HepG2 (cell line): Measurements from ENCODE around the gene SIK3. TPM values are rescaled to one million over a fixed set of nuclear protein-coding genes. Genes with fewer than 3 reads are reported as not detected.

Experiments
- ATAC-seq: fragments of 200-7000 bp; cut with Tn5 transposase; 3 replicates; pipeline ENCODE4 v1.9.1; 2020; ENCODE audit warnings: mild to moderate bottlenecking, moderate library complexity
- BruUV-seq: library from RNA; stranded (reverse); fragments of 400-500 nt; replicated peaks from 2 replicates; lab custom pipeline; 2021; lab: Mats Ljungman, UMichigan
- CTCF ChIA-PET: fragments of 300-600 bp; formaldehyde crosslinking; extraction: SDS; loops from one replicate; lab custom pipeline; 2021; ENCODE audit warnings: low total read pairs, inconsistent platforms, low intra/inter-chr PET ratio; lab: Yijun Ruan, JAX
- POLR2A ChIA-PET: fragments of 350-600 bp; sonication (Branson Sonifier 250); formaldehyde crosslinking; loops from one replicate; lab custom pipeline; 2020; ENCODE audit warnings: antibody characterized with exemption, inconsistent platforms; lab: Yijun Ruan, JAX
- DNase-seq: peaks from one replicate; pipeline ENCODE4 v3.0.0-alpha.2; 2015; ENCODE audit warnings: low spot score
- FAIRE-seq: peaks from 3 replicates; lab custom pipeline; 2011; peaks lifted over from hg19 to GRCh38; lab: Jason Lieb, UNC
- H2AFZ ChIP-seq: one replicate; pipeline ENCODE4 v1.6.1; 2011; ENCODE audit warnings: low read length, inconsistent platforms
- H3K27ac ChIP-seq: fragments of 300-600 bp; 3 replicates; pipeline ENCODE4 v1.8.0; 2011; ENCODE audit warnings: mixed run types, mild to moderate bottlenecking, mixed read lengths, low read length, inconsistent platforms; ENCODE audit not compliant: insufficient read depth; ENCODE audit errors: extremely low read length
- H3K27me3 ChIP-seq, 2 experiments: fragments of 200-600 bp in 1 of 2; 2 replicates in 1 of 2; 3 replicates in 1 of 2; pipeline versions ENCODE4 v1.6.0 to v1.8.0; 2011; ENCODE audit warnings: low read length in 2 of 2, mild to moderate bottlenecking in 2 of 2, moderate library complexity in 2 of 2, inconsistent platforms in 1 of 2; ENCODE audit not compliant: insufficient read depth in 2 of 2, control insufficient read depth in 1 of 2
- H3K36me3 ChIP-seq, 2 experiments: fragments of 200-600 bp in 1 of 2; replicated peaks in 1 of 2; 2 replicates in 1 of 2; 3 replicates in 1 of 2; pipeline versions ENCODE4 v1.5.1 to v1.8.0; 2011; ENCODE audit warnings: low read length in 2 of 2, inconsistent platforms in 1 of 2; ENCODE audit not compliant: insufficient read depth in 2 of 2, control insufficient read depth in 1 of 2
- H3K4me1 ChIP-seq: 2 replicates; pipeline ENCODE4 v1.5.1; 2012; ENCODE audit warnings: low read length, inconsistent platforms; ENCODE audit not compliant: insufficient read depth
- H3K4me2 ChIP-seq: 2 replicates; pipeline ENCODE4 v1.6.0; 2011; ENCODE audit warnings: low read depth, low read length, inconsistent platforms
- H3K4me3 ChIP-seq, 3 experiments: fragments of 200-600 bp in 1 of 3; sonication (generic), shearing (Covaris generic) in 1 of 3; replicated peaks in 1 of 3; 2 replicates each; pipeline ENCODE4 v1.5.1; 2011 to 2016; ENCODE audit warnings: low read length in 3 of 3, inconsistent platforms in 2 of 3, low read depth in 2 of 3, mild to moderate bottlenecking in 2 of 3, control low read depth in 1 of 3, mixed read lengths in 1 of 3; ENCODE audit not compliant: insufficient read depth in 1 of 3
- H3K79me2 ChIP-seq: one replicate; pipeline ENCODE4 v1.6.1; 2011; ENCODE audit warnings: low read length, inconsistent platforms; ENCODE audit not compliant: insufficient read depth
- H3K9ac ChIP-seq: 2 replicates; pipeline ENCODE4 v1.6.0; 2011; ENCODE audit warnings: mild to moderate bottlenecking, low read depth, low read length, inconsistent platforms; ENCODE audit not compliant: insufficient read depth
- H3K9me3 ChIP-seq: 2 replicates; pipeline ENCODE4 v1.5.1; 2012; ENCODE audit warnings: mild to moderate bottlenecking, low read length
- H4K20me1 ChIP-seq: 2 replicates; pipeline ENCODE4 v1.6.0; 2011; ENCODE audit warnings: inconsistent platforms, mild to moderate bottlenecking, low read length, moderate library complexity; ENCODE audit not compliant: insufficient read depth
- RCOR2 ChIP-seq: IDR thresholded peaks from 2 replicates; pipeline ENCODE4 v1.6.1; 2016; ENCODE audit warnings: missing biosample characterization, missing genetic modification reagents
- WGBS: methylation state at CpG from one replicate; pipeline ENCODE4 v1.1.6; 2017; ENCODE audit warnings: low lambda C conversion rate; 5-methylcytosine and 5-hydroxymethylcytosine counted together
- in situ Hi-C: cut with HindIII; loops from 2 replicates; pipeline ENCODE4 v1.10.0; 2017; ENCODE audit warnings: low pct_unique_long_range_greater_than_20kb; ENCODE audit not compliant: extremely low pct_ligation_motif_present
- intact Hi-C: fragments of 100-400 bp; cut with micrococcal nuclease; formaldehyde crosslinking; loops from one replicate; pipeline ENCODE4 v1.10.0; 2022; ENCODE audit not compliant: unreplicated experiment
- polyA plus RNA-seq, 8 experiments: library from polyadenylated mRNA; depleted of rRNA in 3 of 8; stranded (reverse) in 7 of 8; unstranded in 1 of 8; fragments of >200 nt; fragmentation: Illumina TruSeq in 4 of 8; extraction: Trizol in 4 of 8; gene quantifications; 2 replicates each; pipeline versions ENCODE4 v1.2.1 to v1.2.3, GENCODE V29; 2011 to 2016; ENCODE audit warnings: low read depth in 4 of 8, missing spikeins in 1 of 8, mixed read lengths in 1 of 8; ENCODE audit not compliant: insufficient read depth in 1 of 8
- total RNA-seq, 5 experiments: library from RNA; depleted of rRNA; stranded (reverse); fragments of >200 nt; fragmentation: Illumina TruSeq; extraction: Trizol; gene quantifications; 2 replicates each; pipeline ENCODE4 v1.2.3, GENCODE V29; 2016; ENCODE audit warnings: low read depth in 1 of 5
- TF ChIP-seq, protein P1 (sequence below), 2 experiments: sonication (generic) in 1 of 2; formaldehyde crosslinking in 1 of 2; IDR thresholded peaks; 2 replicates each; pipeline versions ENCODE4 v1.6.1 to v1.9.0; 2014 to 2022; ENCODE audit warnings: antibody characterized with exemption in 1 of 2, borderline replicate concordance in 1 of 2, inconsistent platforms in 1 of 2, low read depth in 1 of 2, missing genetic modification reagents in 1 of 2

SIK3 gene
- total and polyA plus RNA-seq, 2 of the 13 experiments (the other 11 are each of a cell fraction or from before 2014, with no cell fraction given) = 5.7 to 9.8 TPM

DNA sequence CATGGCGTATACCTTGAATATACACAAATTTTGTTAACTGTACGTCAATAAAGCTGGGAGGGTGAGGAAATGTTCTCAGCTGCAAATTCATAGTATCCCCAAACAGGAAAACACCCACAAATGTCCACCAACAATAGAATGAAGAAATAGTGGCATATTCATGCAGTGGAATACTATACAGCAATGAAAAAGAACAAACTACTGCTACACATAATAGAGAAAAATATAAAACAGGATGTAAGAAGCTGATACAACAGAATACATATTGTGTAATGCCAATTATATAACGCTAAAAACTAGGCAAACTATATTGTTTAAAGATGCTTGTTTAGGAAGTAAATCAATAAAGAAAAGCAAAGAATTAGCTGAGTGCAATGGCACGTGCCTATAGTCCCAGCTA, 81.5 kb downstream of the SIK3 start:
- ChIA-PET CTCF (no interaction called here), POLR2A (no interaction called here)
- 0 out of 2 replicates have a peak, but pooled peaks have one; percentile 26 for TF ChIP-seq RCOR2 (CRISPR knock-in tag)
- TF ChIP-seq, protein P1, sequence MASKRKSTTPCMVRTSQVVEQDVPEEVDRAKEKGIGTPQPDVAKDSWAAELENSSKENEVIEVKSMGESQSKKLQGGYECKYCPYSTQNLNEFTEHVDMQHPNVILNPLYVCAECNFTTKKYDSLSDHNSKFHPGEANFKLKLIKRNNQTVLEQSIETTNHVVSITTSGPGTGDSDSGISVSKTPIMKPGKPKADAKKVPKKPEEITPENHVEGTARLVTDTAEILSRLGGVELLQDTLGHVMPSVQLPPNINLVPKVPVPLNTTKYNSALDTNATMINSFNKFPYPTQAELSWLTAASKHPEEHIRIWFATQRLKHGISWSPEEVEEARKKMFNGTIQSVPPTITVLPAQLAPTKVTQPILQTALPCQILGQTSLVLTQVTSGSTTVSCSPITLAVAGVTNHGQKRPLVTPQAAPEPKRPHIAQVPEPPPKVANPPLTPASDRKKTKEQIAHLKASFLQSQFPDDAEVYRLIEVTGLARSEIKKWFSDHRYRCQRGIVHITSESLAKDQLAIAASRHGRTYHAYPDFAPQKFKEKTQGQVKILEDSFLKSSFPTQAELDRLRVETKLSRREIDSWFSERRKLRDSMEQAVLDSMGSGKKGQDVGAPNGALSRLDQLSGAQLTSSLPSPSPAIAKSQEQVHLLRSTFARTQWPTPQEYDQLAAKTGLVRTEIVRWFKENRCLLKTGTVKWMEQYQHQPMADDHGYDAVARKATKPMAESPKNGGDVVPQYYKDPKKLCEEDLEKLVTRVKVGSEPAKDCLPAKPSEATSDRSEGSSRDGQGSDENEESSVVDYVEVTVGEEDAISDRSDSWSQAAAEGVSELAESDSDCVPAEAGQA (IDR thresholded peaks at IDR 0.05; ENCODE audit: low read depth) = no peak
- TF ChIP-seq, protein P1 (CRISPR knock-in tag; IDR thresholded peaks at IDR 0.05; ENCODE audit: borderline replicate concordance) = no peak
- H3K36me3 ChIP-seq = peaks cover 0 to 1% of the 10 kb centered on the region in 2 experiments; a peak in 1 of 5 replicates
- ATAC-seq = no peak
- no peak overlapping the region for H3K4me2 ChIP-seq
- no peaks in the 10 kb centered on the region for H3K9me3 ChIP-seq
- no peak overlapping the region for H2AFZ ChIP-seq
- intact Hi-C loops (no loop called here), in situ Hi-C loops (no loop called here)
- no peak for FAIRE-seq
- H3K79me2 ChIP-seq = peaks cover 17% of the 10 kb centered on the region
- WGBS = 76% methylated on average over 4 of the region's 4 CpGs
- peaks cover 26% of the 10 kb centered on the region for H4K20me1 ChIP-seq
- peaks cover 29% of the 10 kb centered on the region for H3K4me1 ChIP-seq
- H3K27me3 ChIP-seq = no peaks in the 10 kb centered on the region
- no peak overlapping the region for H3K27ac ChIP-seq
- H3K9ac ChIP-seq = no peak overlapping the region
- DNase-seq = no peak
- H3K4me3 ChIP-seq = no peak overlapping the region
- no TSS peak for BruUV-seq
